ENCODE measurements around the gene CYTH1. TPM values are rescaled to one million over a fixed set of nuclear protein-coding genes. Genes with fewer than 3 reads are reported as not detected.

CYTH1 gene
- total RNA-seq, 1 donor = 21.4 TPM

DNA sequence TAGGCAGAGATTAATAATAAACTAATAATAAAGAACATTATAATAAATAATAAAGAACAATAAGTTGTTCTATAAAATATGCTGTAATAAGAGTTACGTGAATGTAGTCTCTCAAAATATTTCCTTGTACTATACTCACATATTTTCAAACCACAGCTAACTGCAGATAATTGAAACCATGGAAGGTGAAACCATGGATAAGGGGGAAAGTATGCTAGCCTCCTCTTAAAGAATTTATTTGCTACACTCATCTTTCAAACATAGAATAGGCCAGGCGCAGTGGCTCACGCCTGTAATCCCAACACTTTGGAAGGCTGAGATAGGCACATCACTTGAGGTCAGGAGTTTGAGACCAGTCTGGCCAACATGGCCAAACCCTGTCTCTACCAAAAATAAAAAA is 18.5 kb downstream of the CYTH1 start:
- H3K27me3 ChIP-seq (ENCODE audit: insufficient read depth, low read length) = no peaks in the 10 kb centered on the region
- H4K20me1 ChIP-seq (ENCODE audit: insufficient read depth, low read length) = peaks cover 40% of the 10 kb centered on the region
- no peak overlapping the region for H3K4me2 ChIP-seq (ENCODE audit: insufficient read depth, low read length)
- no peaks in the 10 kb centered on the region for H3K4me1 ChIP-seq (ENCODE audit: insufficient read depth, low read length)
- peaks cover 58% of the 10 kb centered on the region for H3K79me2 ChIP-seq (ENCODE audit: insufficient read depth, low read length)
- no peak overlapping the region for H2AFZ ChIP-seq (ENCODE audit: low read length)
- no peak overlapping the region for H3K27ac ChIP-seq (ENCODE audit: low read depth, low read length)
- no peaks in the 10 kb centered on the region for H3K36me3 ChIP-seq (ENCODE audit: insufficient read depth, low read length)
- no peaks in the 10 kb centered on the region for H3K9me3 ChIP-seq (ENCODE audit: low read depth, low read length)
- H3K4me3 ChIP-seq (ENCODE audit: insufficient read depth, low read length) = no peak overlapping the region
- TF ChIP-seq, protein P1, sequence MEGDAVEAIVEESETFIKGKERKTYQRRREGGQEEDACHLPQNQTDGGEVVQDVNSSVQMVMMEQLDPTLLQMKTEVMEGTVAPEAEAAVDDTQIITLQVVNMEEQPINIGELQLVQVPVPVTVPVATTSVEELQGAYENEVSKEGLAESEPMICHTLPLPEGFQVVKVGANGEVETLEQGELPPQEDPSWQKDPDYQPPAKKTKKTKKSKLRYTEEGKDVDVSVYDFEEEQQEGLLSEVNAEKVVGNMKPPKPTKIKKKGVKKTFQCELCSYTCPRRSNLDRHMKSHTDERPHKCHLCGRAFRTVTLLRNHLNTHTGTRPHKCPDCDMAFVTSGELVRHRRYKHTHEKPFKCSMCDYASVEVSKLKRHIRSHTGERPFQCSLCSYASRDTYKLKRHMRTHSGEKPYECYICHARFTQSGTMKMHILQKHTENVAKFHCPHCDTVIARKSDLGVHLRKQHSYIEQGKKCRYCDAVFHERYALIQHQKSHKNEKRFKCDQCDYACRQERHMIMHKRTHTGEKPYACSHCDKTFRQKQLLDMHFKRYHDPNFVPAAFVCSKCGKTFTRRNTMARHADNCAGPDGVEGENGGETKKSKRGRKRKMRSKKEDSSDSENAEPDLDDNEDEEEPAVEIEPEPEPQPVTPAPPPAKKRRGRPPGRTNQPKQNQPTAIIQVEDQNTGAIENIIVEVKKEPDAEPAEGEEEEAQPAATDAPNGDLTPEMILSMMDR (IDR thresholded peaks at IDR 0.05; ENCODE audit: extremely low read depth, low read depth, low read length) = no peak
- no peak for DNase-seq (ENCODE audit: insufficient read length, low spot score, missing footprints)

GRCh38 chr17:78761789-78762406 is 20.2 kb downstream of the CYTH1 start:
- H3K4me1 ChIP-seq (ENCODE audit: insufficient read depth, low read length) = no peaks in the 10 kb centered on the region
- DNase-seq (ENCODE audit: insufficient read length, low spot score, missing footprints) = peak; percentile 78
- H3K27ac ChIP-seq (ENCODE audit: low read depth, low read length) = no peak overlapping the region
- peaks cover 39% of the 10 kb centered on the region for H4K20me1 ChIP-seq (ENCODE audit: insufficient read depth, low read length)
- H3K36me3 ChIP-seq (ENCODE audit: insufficient read depth, low read length) = no peaks in the 10 kb centered on the region
- H3K27me3 ChIP-seq (ENCODE audit: insufficient read depth, low read length) = no peaks in the 10 kb centered on the region
- no peak overlapping the region for H3K4me3 ChIP-seq (ENCODE audit: insufficient read depth, low read length)
- H3K79me2 ChIP-seq (ENCODE audit: insufficient read depth, low read length) = peaks cover 61% of the 10 kb centered on the region
- no peak overlapping the region for H3K4me2 ChIP-seq (ENCODE audit: insufficient read depth, low read length)
- H3K9me3 ChIP-seq (ENCODE audit: low read depth, low read length) = no peaks in the 10 kb centered on the region
- H2AFZ ChIP-seq (ENCODE audit: low read length) = no peak overlapping the region
- TF ChIP-seq, protein P1 (IDR thresholded peaks at IDR 0.05; ENCODE audit: extremely low read depth, low read depth, low read length) = no peak

DNA sequence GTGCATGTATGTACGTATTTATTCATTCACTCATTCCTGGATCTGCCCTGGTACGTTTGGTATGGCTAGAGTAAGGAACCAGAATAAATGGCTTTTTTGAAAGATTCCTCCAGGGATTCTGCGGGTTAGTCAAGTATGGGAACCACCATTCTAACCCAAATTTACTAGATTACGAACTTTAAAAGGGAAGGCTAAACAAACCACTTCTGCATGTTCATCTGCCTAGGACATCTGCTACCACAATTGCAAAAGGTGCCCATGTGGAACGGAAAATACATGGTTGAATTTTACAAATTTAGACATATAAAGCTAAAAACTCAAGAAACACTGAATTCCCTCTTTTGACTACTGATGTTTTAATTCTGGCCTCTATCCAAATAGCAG is 22.1 kb downstream of the CYTH1 start:
- Histone ChIP-seq H4K20me1 (ENCODE audit: insufficient read depth, low read length) (peaks cover 23% of the 10 kb centered on the region), H2AFZ (ENCODE audit: low read length) (no peak overlapping the region), H3K4me3 (ENCODE audit: insufficient read depth, low read length) (no peak overlapping the region), H3K36me3 (ENCODE audit: insufficient read depth, low read length) (no peaks in the 10 kb centered on the region), H3K4me1 (ENCODE audit: insufficient read depth, low read length) (no peaks in the 10 kb centered on the region), H3K4me2 (ENCODE audit: insufficient read depth, low read length) (no peak overlapping the region), H3K9me3 (ENCODE audit: low read depth, low read length) (no peaks in the 10 kb centered on the region), H3K27ac (ENCODE audit: low read depth, low read length) (no peak overlapping the region), H3K79me2 (ENCODE audit: insufficient read depth, low read length) (peaks cover 57% of the 10 kb centered on the region), H3K27me3 (ENCODE audit: insufficient read depth, low read length) (no peaks in the 10 kb centered on the region)
- no peak for DNase-seq (ENCODE audit: insufficient read length, low spot score, missing footprints)
- TF ChIP-seq, protein P1 (IDR thresholded peaks at IDR 0.05; ENCODE audit: extremely low read depth, low read depth, low read length) = no peak

- no peak overlapping the region for H3K4me3 ChIP-seq (ENCODE audit: insufficient read depth, low read length)
- no peaks in the 10 kb centered on the region for H3K4me1 ChIP-seq (ENCODE audit: insufficient read depth, low read length)
- no peak overlapping the region for H2AFZ ChIP-seq (ENCODE audit: low read length)
- peaks cover 52% of the 10 kb centered on the region for H3K79me2 ChIP-seq (ENCODE audit: insufficient read depth, low read length)
- DNase-seq (ENCODE audit: insufficient read length, low spot score, missing footprints) = no peak
- H3K36me3 ChIP-seq (ENCODE audit: insufficient read depth, low read length) = no peaks in the 10 kb centered on the region
- no peaks in the 10 kb centered on the region for H3K9me3 ChIP-seq (ENCODE audit: low read depth, low read length)
- H3K27me3 ChIP-seq (ENCODE audit: insufficient read depth, low read length) = no peaks in the 10 kb centered on the region
- TF ChIP-seq, protein P1 (IDR thresholded peaks at IDR 0.05; ENCODE audit: extremely low read depth, low read depth, low read length) = no peak
- H4K20me1 ChIP-seq (ENCODE audit: insufficient read depth, low read length) = peaks cover 17% of the 10 kb centered on the region
- H3K27ac ChIP-seq (ENCODE audit: low read depth, low read length) = no peak overlapping the region
- no peak overlapping the region for H3K4me2 ChIP-seq (ENCODE audit: insufficient read depth, low read length)
Observed at GRCh38 chr17:78759203-78759968, 22.7 kb downstream of the CYTH1 start.
